AG20443 (cell line): ENCODE results near the gene LAMC3.
"Not testable (repeated sequence)": the region's sequence is repeated elsewhere in the genome, so short reads cannot be mapped to it uniquely, and the experiment has no call there.

ENCODE experiments used
- DNase-seq: peaks from one replicate; pipeline ENCODE4 v3.0.0; 2012; ENCODE audit warnings: low spot score, mixed read lengths

Gene LAMC3

DNA sequence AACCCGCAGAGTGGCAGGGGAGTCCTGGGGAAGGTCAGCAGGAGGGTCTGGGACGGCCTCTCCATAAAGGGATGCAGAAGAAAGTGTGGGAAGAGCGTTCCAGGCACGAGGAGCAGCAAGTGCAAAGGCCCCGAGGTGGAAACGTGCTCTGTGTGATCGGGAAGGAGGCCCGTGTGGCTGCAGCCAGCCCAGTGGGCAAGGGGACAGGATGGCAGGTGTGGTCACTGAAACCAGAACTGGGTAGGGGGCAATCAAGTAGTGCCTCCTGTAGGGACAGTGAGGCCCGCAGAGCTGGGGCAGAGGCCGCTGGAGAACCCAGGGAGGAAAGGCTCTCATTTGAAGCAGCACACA is 16.3 kb upstream of the LAMC3 start:
- DNase-seq: no peak

DNA sequence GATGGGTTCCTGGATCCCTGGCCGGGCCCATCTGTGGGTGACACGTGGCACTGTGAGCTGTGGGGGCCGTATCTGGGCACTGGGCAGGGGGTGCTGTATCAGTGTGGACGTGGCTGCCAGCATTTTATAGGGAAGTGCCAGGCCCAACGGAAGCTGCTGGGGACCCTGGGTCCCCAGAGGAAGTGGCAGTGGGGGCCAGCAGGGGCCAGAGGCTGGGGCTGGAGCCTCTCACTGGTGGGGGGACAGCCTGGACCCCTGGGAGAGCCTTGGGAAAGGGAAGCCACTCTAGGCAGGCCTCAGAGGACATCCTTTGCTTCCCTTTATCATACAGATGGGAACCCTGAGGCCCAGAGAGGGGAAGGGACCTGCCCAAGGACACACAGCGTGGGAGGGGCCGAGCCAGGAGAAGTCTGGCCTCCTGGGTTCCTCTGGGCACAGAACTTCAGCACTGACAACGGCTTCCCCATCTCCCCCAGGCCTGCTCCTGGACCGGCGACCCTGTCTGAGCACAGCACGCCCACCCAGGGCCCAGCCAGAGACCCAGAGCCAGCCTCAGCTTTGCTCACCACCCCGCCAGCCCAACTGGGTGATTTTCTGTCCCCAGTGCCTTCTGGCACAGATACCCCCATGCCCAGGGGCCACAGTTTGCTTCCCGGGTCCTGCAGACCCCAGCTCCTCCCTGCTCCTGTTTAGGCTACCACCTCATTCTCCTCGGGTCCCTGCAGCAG is 15.5 kb upstream of the LAMC3 start:
- DNase-seq: no peak

DNA sequence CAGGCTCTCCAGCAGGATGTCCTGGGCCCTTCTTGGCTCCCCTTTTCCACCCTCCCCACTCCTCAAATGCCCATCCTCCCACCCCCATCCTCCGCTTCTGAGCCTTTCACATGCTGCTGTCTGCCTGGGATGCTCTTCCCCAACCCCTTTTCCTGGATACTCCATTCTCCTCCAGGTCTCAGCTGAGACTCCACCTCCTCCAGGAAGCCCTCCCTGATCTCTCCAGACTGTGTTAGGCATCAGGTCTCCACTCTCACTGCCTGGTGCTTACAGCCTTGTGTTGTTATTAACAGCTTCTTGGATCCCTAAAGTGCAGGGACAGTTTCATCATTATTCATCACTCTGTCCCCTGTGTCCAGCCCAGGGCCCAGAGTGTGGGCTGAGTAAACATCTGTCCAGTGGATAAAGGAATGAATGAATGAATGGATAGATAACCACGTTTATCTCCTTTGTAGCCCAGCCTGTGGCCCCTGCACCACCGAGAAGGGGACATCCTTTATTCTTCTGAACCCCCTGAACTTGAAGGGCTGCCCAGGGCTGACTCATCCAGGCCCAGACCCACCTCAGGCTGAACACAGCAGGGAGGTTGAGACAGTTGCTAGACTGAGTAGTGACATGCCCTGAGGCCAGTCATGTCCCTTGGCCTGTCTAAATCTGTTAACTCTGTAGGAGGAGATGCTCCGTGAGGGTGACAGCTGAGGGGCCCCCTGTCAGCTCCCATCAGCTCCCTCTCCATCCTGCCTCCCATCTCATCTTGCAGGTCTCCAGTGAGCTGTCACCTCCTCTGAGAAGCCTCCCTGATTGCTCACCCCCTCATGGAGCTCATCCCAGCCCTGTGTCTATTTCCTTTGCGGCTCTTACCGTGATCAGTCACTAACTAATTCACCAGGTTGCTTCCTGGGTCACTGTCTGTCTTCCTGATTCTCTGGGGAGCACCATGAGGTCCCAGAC is 14.6 kb upstream of the LAMC3 start:
- DNase-seq: no peak

DNA sequence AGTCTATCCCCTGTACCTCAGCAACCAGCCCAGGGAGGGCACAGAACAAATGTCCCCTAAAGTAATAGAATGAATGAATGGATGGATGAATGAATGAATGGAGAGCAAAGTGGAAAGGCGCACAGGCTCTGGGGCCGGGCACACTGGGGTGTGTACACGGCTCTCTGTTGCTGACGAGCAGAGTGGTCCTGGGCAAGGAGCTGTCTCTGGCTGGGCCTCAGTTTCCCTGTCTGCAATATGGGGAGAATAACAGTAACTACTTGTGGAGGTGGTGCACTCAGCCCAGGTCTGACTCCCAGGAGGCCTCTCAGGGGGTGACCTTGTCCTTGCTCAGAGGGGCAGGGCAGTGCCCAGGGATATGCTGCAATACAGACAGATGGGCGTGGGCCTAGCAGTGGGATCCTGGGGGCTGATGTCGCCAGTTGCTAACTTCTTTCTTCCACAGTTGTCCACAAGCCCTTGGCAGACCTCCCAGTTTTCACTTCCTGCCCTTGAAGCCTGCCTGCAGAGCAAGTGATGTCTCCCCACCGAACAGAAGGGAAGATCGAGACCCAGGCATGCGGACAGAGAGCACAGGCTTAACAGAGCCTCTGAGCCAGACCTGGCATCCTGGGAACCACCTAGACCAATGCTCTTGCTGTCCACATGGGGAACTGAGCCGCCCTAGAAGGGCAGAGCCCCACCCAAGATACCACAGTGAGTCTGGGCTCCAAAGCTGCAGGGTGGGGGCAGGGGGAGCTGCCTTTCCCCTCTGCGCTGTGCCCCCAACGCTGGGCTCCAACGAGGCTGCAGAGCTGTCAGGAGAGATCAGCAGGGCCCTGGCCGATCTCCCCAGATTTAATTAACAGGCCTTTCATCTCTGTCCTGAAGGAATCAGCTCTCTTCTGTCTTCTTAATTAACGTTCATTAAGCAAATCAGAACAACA is 13.6 kb upstream of the LAMC3 start:
- DNase-seq: peak; percentile 67

DNA sequence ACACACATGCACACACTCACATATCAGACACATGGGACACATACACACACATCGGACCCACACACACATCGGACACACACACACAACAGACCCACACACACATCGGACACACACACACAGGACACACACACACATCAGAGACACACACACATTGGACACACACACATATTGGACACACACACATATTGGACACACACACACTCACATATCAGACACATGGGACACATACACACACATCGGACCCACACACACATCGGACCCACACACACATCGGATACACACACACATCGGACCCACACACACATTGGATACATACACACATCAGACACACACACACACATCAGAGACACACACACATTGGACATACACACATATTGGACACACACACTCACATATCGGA is 12.8 kb upstream of the LAMC3 start:
- no peak for DNase-seq

DNA sequence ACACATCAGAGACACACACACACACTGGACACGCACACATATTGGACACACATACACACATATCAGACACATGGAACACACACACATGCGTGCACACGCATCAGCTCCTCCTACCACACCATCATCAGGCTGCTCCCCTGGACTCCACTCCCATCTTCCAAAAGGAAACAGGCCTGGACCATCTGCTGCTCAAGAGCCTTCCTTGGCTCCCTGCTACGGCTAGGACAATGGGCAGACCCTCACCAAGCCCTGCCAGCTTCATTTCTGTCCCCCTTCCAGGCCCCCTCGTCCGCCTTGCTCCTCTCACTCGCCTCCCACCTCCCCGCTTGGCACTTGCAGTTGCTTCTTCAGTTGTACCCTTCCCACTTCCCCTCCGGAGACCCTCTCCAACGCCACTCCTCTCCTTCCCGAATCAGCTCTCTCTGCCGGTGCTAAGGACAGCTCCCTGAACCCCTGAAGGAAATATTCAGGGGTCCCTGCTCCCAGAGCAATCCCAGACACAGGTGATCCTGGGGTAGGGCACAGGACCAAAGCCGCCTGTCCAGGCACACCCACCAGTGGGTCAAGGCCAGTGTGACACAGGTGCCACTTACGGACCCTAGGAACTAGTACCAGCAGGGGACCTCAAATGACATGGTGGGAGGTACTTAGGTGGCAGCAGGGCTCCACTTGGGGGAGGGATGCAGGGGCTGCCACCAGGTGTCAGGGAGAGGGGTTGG is 12.1 kb upstream of the LAMC3 start:
- no peak for DNase-seq

DNA sequence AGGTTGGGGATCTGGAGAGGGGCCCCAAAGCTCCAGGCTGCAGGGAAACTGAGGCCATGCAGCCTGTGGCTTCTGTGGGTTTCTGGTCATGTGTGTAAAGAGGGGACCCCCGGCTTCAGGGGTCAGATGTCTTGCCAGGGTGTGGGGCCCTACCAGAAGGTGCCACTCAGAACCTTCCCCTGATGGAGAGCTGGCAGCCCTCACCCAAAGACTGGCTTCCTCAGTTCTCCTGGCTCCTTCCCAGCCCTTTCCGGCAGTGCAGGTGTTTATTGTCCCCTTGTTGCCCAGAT is 11.6 kb upstream of the LAMC3 start:
- no peak for DNase-seq

DNA sequence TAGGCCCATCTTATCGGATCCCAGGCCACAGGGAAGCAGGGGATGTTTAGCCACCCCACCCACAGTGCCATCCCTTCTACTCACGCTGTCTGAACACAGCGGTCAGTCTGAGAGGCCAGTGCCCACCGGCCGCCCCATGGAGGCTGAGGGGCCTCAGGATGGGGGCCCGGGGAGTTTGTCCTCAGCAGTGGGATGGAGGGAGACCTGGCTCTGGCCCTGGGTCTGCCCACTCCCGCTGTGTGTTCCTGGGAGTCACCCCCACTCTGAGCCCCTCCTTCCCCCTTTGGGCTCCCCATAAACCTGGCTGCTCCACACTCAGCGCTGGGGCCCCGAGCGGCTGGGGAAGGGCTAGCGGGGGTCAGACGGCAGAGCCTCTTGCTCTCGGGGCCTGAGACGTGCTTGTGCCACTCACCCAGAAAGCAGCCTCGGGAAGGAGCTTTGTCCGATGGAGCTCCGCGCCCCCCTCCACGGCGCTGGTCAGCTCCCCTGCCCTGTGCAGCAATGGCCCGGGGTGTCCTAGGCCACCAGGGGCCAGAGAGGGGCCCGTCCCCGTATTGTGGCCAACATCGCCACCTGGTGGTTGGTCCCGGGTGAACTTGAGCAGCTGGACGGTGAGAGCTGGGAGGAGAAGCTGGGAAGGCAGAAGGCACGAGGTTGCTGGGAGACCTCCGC is 10.9 kb upstream of the LAMC3 start:
- peak; percentile 95 for DNase-seq

DNA sequence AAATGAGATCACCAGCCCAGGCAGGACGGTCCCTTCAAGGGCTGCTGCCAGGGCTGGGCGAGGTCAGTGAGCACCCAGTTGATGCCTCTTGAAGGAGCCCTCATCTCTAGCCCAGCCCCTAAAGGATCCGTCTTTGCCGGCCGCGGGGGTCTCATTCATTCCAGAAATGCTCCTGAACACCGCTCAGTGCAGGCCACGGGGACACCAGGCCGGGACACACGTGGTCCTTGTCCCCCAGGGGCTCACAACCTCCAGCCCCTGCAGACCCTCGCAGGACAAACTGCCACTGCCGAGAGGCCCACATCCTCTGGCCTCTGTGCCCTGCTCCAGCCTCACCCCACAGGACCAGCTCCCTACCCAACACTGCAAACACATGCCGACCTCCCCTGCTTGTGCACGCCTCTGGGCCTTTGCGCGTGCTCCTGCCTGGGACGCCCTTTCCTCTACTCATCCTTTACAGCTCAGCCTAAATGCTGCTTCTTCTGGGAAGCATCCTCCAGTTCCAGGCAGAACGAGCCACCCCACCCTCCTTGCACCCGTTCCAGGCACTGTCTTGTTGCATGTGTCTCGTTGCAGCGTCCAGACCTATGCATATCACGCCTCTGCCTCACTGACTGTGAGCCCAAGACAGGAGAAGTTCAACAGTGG is 10.3 kb upstream of the LAMC3 start:
- DNase-seq: no peak

DNA sequence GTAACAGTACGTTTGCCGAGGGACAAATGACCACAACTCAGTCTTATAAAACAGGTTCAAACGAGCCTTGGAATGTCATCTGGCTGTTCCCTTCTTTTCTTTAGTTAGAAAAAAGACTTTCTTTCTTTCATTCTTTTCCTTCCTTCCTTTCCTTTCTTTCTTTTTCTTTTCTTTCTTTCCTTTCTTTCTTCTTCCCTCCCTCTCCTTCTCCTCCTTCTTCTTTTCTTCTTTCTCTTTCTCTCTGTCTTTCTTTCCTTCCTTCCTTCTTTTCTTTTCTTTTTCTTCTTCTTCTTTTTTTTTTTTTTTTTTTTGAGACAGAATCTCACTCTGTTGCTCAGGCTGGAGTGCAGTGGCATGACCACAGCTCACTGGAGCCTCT is 9.7 kb upstream of the LAMC3 start:
- no peak for DNase-seq

DNA sequence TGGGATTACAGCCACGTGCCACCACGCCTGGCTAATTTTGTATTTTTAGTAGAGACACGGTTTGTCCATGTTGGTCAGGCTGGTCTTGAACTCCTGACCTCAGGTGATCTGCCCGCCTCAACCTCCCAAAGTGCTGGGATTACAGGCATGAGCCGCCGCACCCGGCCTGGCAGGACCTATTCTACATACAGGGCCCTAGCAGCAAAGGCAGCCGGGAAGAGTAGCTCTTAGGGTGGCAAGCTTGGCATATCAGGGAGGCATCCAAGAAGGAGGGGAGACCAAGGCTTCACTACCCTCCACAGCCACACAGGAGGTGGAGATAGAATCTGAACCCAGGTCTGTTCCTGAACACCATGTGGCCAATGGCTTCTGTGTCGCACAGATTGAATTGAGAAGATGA is 8.4 kb upstream of the LAMC3 start:
- DNase-seq: not testable (repeated sequence)

DNA sequence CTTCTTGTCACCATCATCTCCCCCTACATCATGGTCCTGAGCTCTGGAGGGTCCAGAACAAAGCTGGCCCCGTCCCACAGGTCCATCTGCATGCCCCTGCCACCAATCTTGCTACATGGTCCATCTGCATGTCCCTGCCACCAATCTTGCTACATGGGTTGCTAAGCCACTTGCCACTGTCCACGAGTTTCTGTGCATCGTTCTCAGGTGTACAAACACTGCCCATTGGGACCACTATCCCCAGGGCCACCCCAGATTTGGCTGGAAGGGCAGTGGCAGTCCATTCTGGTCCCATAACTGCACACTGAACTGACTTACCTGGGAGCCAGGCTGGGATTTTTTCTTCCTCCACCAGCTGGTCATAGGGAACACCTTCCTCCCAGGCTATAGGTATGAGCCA is 8.0 kb upstream of the LAMC3 start:
- DNase-seq: no peak

DNA sequence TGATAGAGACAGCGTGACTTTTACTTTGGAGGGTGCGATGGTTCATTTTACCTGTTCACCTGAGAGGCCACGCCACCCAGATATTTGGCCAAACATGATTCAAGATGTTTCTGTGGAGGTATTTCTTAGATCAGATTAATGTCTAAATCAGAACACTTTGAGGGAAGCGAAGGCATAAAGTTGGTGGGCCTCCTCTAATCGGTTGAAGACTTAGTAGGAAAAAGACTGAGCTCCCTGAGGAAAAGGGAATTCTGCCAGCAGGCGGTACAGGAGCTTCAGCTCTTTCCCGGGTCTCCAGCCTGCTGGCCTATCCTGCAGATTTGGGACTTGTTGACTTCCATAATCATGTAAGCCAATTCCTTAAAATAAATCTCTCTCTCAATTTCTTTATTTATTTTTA is 7.0 kb upstream of the LAMC3 start:
- no peak for DNase-seq

DNA sequence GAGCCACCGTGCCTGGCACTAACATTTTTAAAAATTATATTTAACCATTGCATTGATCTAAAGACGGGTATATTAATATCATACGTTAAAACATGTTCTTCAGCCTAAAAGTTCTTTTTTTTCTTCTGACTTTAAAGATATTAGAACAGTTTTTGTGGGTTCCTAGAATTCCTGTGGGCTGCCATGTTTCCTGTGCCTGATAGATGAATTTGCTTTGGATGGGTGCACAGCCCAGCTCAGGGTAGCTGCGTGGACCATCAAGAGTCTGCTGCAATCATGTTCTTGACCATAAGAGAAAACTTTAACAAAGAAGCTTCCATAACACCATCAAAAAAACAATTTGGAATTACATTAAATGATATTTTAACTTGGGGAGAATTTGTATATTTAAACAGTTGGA is 2.4 kb upstream of the LAMC3 start:
- no peak for DNase-seq

DNA sequence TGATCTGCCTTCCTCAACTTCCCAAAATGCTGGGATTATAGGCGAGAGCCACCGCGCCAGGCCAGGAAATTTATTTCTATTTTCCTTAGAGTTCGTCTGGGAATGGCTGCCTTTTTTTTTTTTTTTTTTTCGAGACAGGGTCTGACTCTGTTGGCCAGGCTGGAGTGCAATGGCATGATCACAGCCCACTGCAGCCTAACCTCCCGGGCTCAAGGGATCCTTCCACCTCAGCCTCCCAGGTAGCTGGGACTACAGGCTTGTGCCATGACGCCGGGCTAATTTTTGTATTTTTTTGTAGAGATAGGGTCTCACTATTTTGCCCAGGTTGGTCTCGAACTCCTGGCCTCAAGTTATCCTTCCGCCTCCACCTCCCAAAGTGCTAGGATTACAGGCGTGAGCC is 888 bp upstream of the LAMC3 start:
- DNase-seq: no peak

DNA sequence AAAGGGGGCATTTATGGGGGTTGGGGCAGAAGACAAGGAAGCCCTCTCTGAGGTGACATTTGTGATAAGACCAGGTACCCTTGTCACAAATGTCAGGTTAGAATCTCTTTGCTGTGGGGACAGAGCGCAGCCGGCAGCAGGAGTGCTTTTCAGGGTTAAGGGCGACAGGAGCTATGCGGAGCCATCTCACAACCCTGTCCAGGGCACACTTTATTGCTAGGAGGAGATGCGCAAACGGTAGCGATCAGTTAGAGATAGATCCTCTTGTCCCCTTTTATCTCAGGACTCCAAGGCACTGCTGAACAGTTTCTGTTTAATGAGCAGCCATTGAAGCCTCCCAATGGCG is 438 bp upstream of the LAMC3 start:
- no peak for DNase-seq

DNA sequence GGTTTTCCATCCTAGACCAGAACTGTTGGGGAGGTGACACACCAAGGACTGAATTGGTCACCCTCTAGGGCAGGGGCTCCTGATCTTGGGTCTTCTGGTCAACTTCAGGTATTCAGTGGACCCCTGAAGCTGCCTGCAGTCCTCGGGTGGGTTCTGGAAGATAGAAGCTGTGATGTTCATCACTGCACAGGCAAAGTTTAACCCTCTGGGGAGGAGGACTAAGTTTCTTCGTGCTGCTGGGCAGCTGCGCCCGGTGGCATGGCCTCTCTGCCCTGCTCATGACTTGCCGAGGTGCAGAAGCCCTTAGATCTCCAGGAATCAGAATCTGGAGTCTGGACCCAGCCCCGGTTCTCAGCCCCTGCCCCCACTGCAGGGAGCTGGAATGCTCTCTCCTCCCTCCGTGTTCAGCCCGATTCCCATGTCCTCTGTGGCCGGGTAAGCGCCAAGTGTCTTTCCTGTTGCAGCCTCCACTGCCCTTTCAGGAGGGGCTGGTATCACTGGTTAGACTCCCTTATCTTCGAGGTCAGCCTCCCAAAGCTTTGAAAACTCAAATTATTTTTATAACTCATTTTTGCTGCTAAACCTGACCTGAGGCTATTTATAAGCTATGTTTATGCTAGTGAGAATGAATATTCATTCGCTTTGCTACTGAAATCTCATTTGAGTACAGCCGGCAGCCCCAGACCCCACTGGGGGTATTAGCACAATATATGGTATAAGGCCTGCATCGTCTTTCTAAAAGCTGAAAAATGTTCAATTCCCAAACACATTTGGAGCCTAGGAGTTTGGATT is 1.7 kb downstream of the LAMC3 start:
- no peak for DNase-seq

DNA sequence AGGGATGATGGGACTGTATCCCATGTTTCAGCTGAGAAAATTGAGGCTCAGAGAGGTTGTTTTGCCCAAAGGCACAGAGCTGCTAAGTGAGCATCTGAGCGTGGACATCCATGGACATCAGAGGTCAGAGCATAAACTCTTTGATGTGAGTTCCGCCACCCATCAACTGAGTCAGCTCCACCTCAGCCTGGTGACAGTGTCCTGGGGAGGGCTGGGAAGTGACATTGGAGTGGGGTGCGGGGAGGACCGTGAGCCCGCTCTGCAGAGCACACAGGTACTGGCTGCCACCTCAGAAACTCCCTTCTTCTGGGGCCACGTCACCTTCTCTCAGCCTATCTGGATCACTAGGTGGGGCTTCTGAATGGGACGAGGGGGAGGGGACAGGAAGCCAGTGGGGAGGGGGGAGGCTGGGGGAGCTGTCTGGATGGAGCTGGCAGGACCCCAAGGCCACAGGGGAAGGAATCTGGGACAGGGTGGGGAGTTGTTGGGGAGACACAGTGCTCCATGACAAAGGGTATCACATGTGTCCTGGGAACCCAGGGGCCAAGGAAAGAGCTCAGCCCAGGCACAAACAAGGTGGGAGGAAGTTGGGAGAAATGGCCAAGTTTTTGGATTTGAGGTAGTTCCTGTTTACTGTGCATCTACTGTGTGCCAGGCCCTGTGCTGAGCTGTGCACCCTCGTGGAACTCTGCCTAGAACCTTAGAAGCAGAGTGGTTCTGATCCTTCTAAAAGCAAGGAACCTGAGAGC is 2.5 kb downstream of the LAMC3 start:
- no peak for DNase-seq

DNA sequence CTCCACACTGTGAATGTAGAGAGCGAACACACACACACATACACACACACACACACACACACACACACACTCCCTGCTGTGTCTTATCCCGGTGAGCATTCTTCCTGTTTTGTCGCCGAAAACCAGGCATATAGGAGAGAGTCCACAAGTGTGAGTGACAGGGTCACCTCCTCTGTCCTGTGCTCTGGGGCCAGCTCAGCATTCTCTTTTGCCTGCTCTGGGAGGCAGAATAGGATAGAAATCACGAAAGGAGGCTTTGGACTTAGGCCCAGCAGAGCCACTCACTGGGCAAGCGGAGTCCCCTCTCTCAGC is 3.0 kb downstream of the LAMC3 start:
- no peak for DNase-seq
